GM19395 (cell line): ENCODE results near the gene ZHX3.
"Not testable (repeated sequence)": the region's sequence is repeated elsewhere in the genome, so short reads cannot be mapped to it uniquely, and the experiment has no call there.

Experiments
- ATAC-seq: cut with Tn5 transposase; IDR thresholded peaks from one replicate; pipeline ENCODE4 v1.9.1; 2021; ENCODE audit warnings: mild to moderate bottlenecking, moderate library complexity; ENCODE audit not compliant: unreplicated experiment

Gene ZHX3

DNA sequence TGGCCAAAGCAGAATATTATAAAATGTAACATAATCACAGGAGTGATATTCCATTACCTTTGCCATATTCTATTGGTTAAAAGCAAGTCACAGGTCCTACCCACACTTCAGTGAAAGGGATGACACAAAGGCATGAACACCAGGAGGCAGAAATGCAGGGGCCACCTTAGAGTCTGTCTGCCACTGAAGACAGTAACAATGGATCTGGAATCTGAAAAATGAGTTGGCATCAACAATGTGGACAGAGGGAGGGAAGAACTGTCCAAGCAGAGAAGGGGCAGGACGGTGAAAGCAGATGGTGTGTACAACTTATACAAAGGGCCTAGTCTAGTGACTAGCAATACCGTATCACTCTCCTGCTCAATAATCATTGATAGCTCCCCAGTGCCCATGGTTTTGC lies 16.5 kb upstream of the ZHX3 start:
- ATAC-seq = no peak

GRCh38 chr20:41331731-41332130 lies 14.2 kb upstream of the ZHX3 start:
- no peak for ATAC-seq

GRCh38 chr20:41330941-41331340 lies 13.4 kb upstream of the ZHX3 start:
- ATAC-seq = no peak

- ATAC-seq = no peak
Observed at GRCh38 chr20:41330343-41330720, 12.8 kb upstream of the ZHX3 start.

DNA sequence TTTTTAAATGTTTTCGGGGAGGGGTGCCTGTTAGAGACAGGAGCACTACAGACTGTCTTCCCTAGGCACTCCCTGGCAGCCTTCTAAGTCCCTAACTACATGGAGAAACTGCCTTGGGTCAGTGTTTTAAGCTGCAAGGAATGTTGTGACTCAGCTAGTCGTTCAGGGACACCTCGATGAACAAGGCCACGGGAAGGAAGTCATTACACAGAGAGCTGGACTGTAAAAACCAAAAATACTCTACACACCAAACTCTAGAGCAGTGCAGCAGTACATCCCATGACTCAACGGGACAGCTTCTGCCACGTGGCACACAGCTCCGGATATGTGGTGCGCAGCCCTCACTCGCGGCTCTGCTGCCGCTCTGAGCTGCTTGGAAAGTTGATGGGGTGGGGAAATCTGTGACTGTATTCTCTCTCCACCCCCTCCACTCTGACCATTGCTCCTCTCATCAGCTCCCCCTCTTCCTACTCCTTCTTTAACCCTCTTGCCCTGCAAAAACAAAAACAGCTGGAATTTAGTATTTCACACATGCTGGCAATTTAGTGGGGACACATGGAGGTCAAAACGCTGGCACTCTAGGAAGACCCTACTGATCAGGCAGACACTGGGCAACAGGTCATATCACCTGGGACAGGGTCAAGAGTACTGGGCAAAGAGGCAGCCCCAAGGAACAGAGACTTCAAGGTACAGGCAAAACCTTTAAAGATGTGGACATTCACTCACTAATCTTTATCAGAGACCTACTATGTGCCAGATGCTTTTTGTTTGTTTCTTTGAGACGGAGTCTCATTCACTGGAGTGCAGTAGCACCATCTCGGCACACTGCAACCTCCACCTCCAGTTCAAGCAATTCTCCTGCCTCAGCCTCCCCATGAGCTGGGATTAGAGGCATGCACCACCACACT lies 12.2 kb upstream of the ZHX3 start:
- peak; percentile 82 for ATAC-seq

DNA sequence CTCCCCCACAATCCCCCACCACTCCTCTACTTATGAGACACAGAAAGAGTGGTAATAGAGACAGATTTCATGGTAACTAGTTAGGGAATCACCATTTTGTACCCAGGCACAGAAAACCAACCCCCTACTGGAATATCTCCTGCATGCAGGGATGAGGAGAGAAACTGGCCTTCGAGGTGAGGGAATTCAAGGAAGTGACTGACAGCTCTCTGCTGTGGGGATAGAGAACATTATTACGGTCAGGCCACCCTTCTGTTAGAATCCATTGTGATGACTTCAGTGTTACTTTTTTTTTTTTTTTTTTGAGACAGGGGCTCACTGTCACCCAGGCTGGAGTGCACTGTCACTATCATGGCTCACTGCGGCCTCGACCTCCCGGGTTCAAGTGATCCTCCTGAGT lies 9.6 kb upstream of the ZHX3 start:
- no peak for ATAC-seq

- ATAC-seq = no peak
Observed at GRCh38 chr20:41320976-41321375, 3.4 kb upstream of the ZHX3 start.

GRCh38 chr20:41320441-41320840 lies 2.9 kb upstream of the ZHX3 start:
- ATAC-seq = no peak

GRCh38 chr20:41318271-41318649 lies 729 bp upstream of the ZHX3 start:
- ATAC-seq = no peak

- peak; percentile 69 for ATAC-seq
Observed at GRCh38 chr20:41316602-41317545, 657 bp downstream of the ZHX3 start.

GRCh38 chr20:41316051-41316450 lies 1.5 kb downstream of the ZHX3 start:
- ATAC-seq = no peak

GRCh38 chr20:41314386-41314785 lies 3.1 kb downstream of the ZHX3 start:
- ATAC-seq = no peak

DNA sequence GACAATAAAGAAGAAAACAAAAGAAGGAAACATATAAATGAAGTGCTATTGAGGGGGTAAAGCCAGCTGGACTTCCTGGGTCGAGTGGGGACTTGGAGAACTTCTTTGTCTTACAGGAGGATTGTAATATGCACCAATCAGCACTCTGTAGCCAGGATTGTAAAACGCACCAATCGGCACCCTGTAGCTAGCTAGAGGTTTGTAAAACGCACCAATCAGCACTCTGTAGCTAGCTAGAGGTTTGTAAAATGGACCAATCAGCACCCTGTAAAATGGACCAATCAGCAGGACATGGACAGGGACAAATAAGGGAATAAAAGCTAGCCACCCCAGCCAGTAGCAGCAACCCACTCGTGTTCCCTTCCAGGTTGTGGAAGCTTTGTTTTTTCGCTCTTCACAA lies 5.5 kb downstream of the ZHX3 start:
- ATAC-seq = not testable (repeated sequence)

DNA sequence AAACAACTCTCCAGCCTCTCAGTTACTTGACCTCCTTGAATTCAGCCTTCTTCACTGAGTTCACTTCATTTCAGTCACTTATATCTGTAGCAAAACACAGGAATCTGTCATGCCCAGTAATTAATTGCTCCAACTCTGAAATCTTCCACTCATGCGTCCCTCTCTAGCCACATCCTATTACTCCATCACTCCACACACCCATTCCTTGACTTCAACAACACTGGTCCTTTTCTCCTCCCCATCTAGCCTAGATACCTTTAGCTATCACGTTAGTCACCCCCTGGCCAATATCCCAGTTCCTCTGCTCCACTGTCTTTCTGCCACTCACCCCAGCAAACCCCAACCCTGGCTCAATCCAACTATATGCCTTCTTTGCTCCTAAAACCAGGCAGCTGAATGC lies 7.7 kb downstream of the ZHX3 start:
- no peak for ATAC-seq

DNA sequence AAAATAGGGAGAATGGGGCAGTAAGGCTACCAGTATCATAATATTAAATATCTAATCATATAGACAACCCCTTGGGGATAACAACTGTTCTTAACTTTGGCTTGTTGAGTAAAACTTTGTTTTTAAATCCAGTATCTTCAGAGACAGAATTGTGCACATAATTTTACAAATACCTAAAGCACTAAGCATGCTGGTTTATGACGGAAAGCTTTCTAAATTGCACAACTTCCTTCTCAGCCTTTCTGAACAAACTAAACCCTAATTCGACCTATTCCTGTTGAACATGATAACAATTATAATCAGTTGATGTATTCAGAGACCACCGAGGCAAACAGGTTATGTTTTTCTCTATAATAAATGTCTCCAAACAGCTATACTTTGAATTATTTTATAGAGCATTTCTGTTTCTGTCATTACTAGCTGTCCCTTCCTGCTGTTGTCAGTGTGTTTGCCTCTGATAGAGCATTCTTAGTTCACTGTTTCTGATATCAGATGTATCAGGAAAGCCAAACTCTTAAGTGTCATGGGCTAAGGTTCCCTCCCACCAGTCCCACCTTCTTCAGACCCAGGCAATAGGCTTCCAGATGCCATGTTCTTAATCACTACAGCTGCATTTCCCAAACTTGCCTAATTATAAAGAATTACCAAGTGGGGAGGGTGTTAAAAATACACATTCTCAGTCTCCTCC lies 8.7 kb downstream of the ZHX3 start:
- ATAC-seq = no peak

DNA sequence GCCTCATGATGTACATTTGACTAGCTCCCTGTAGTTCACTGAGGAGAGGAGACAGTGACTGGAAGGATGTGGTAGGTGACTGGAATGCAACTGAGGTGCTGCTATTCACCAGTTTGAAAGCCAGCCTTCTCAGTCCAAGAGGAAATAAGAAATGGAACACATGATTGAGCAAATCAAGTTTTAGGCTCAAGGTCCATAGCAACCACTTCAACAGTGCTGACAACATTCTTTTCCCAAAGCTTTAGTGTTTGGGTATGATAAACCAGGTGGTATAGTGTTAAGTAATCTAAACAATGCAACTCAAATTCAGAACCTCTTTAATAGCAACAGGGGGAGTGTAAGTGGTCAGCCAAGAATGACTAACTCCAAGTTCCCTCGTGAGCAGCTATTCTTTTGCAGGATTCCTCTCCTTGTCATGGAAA lies 9.2 kb downstream of the ZHX3 start:
- no peak for ATAC-seq

DNA sequence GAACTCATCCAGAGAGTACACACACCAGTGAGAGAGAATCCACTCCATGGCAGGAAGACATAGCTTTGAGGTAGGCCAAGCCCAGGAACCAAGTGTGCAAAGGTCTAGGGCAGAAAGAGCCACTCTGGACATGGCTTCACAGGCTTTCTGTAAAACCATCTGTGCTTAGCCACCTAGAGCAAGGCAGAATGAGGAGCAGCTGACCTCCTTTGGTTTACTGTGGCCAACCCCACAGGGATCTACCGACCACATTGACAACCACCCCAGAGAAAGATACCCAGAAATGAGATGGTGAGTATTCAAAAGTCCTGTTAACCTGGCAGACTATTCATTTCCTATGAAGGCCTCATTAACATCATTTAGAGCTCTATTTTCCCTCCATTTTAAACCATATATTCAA lies 10.5 kb downstream of the ZHX3 start:
- ATAC-seq = no peak

DNA sequence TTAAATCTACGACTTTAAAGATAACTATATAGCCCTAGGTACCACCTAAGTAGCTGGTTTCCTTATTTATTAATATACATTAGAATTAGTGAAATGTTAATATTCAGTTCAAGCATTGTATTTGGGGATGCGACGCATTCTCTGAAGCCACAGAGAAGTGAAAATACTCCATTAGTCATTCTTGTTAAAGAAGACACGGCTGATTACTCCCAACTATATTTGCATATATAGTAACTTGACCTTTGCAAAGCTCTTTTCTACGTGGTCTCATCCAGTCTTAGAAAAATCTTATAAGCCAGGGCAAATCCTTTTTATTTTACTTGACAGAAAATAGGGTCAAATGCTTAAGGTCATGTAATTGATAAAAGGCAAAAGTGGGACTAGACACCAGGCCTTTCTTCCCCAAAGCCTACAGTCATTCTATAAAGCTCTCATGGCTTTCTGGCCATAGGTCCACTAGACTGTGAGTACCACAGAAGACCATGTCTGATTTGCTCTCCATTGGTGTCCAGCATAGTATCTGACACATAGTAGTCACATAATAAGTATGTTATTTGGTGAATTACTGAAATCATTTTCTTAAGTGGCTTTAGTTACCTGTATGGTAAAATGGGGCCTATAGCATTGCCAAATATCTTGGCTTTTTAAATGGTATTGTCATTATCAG lies 11.3 kb downstream of the ZHX3 start:
- ATAC-seq = peak; percentile 87

DNA sequence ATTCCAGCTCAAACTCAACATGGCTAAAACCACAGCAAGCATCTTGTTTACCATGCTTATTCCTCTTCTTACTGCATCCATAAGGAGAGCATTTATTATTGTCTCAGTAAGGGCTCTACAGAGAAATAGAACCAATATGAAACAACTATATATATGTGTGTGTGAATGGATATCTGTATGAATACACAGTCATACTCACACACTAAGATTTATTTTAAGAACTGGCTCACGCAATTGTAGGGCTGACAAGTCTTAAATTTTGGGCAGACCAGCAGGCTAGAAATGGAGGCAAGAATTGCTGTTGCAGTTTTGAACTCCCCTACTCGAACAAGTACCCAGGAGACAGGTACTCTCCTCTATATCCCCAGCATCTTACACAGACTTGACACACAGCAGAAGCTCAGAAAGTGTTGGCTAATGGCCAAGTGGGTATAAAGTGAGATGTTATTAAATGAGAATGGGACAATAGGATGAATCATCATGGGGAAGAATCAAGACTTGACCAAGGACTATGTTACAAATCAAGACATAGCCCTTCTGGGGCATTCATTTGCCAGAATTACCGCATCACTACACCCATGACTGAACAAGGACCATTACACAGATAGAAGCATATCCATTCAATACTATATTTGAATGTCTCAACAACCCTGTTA lies 13.0 kb downstream of the ZHX3 start:
- ATAC-seq = no peak

DNA sequence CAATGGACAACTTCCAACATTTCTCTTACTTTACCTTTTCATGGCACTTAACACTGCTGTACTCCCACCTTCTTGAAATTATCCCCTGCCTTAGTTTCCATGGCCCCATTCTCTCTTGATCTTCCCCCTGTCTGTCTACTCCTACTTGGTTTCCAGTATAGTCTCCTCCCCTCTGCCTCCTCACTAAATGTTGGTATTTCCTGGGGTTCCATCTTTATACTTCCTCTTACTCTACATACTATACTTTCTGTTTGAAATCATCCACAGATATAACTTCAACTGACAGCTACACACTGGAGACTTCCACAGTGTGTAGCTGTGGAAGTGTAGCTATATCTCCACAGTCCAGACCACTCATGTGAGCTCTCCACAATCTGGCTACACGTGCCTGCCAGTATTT lies 13.5 kb downstream of the ZHX3 start:
- no peak for ATAC-seq
